Amniotic epithelial cell (primary cell): ENCODE measurements around the gene POLR2H.

Experiments
- DNase-seq: peaks from one replicate; pipeline ENCODE4 v3.0.0-alpha.2; 2010; ENCODE audit warnings: low read depth

POLR2H gene

GRCh38 chr3:184361532-184361931 is at the start of gene POLR2H, which contains the start of gene CLCN2:
POLR2H (plus strand) TSS chr3:184361710; CDS start chr3:184363493, 1,783 bp downstream.
CLCN2 (minus strand) TSS chr3:184361605; CDS start chr3:184361479, 126 bp downstream.
- peak; percentile 36 for DNase-seq

- DNase-seq, result peak; percentile 90
These were observed 47.2 kb upstream of the POLR2H start, which contains the start of gene EIF4G1 for GRCh38 chr3:184314363-184314699. EIF4G1 (plus strand) TSS chr3:184314606; CDS start chr3:184315797, 1,191 bp downstream.

GRCh38 chr3:184314700-184315542 is 46.6 kb upstream of the POLR2H start:
- DNase-seq, result peak; percentile 63

- DNase-seq, result no peak
These were observed 46.0 kb upstream of the POLR2H start for GRCh38 chr3:184315543-184315867.

GRCh38 chr3:184315871-184316661 is 45.4 kb upstream of the POLR2H start:
- DNase-seq, result no peak

GRCh38 chr3:184316792-184317191 is 44.7 kb upstream of the POLR2H start:
- no peak for DNase-seq

GRCh38 chr3:184317201-184317600 is 44.3 kb upstream of the POLR2H start:
- DNase-seq, result no peak

- peak; percentile 93 for DNase-seq
These were observed 41.4 kb upstream of the POLR2H start for GRCh38 chr3:184320104-184320445.

- DNase-seq, result no peak
These were observed 39.8 kb upstream of the POLR2H start for GRCh38 chr3:184321666-184322065.

GRCh38 chr3:184322731-184323487 is 38.6 kb upstream of the POLR2H start:
- DNase-seq, result no peak

GRCh38 chr3:184323696-184324095 is 37.8 kb upstream of the POLR2H start:
- DNase-seq, result no peak

- DNase-seq, result no peak
These were observed 36.2 kb upstream of the POLR2H start for GRCh38 chr3:184325269-184325668.

- DNase-seq, result no peak
These were observed 35.7 kb upstream of the POLR2H start for GRCh38 chr3:184325715-184326369.

- no peak for DNase-seq
These were observed 34.3 kb upstream of the POLR2H start for GRCh38 chr3:184327171-184327570.

GRCh38 chr3:184328516-184328915 is 33.0 kb upstream of the POLR2H start:
- no peak for DNase-seq

- peak; percentile 91 for DNase-seq
These were observed 29.0 kb upstream of the POLR2H start for GRCh38 chr3:184332370-184333090.

- no peak for DNase-seq
These were observed 28.3 kb upstream of the POLR2H start for GRCh38 chr3:184333190-184333589.

GRCh38 chr3:184333700-184334099 is 27.8 kb upstream of the POLR2H start:
- DNase-seq, result no peak

- DNase-seq, result peak; percentile 34
These were observed 26.9 kb upstream of the POLR2H start for GRCh38 chr3:184334470-184335158.

- DNase-seq, result peak; percentile 22
These were observed 26.2 kb upstream of the POLR2H start for GRCh38 chr3:184335291-184335660.
